Upper lobe of right lung (tissue), 1 donor: ENCODE results near the gene LTBP3. TPM values are rescaled to one million over a fixed set of nuclear protein-coding genes. Genes with fewer than 3 reads are reported as not detected.

Source experiments
- ATAC-seq: fragments of 200-7000 bp; cut with Tn5 transposase; one replicate; pipeline ENCODE4 v1.9.1; 2020; ENCODE audit warnings: mild to moderate bottlenecking, moderate library complexity
- DNase-seq: peaks from one replicate; pipeline ENCODE4 v3.0.0-alpha.2; 2020
- H3K27ac ChIP-seq: fragments of 200-600 bp; one replicate; pipeline ENCODE4 v1.8.0; 2022
- H3K27me3 ChIP-seq: fragments of 200-600 bp; one replicate; pipeline ENCODE4 v1.8.0; 2022; ENCODE audit warnings: mild to moderate bottlenecking
- H3K36me3 ChIP-seq: fragments of 200-600 bp; one replicate; pipeline ENCODE4 v1.8.0; 2022
- H3K4me1 ChIP-seq: fragments of 200-600 bp; one replicate; pipeline ENCODE4 v1.8.0; 2022
- H3K4me3 ChIP-seq: fragments of 200-600 bp; one replicate; pipeline ENCODE4 v1.8.0; 2022; ENCODE audit warnings: mild to moderate bottlenecking
- H3K9me3 ChIP-seq: fragments of 200-600 bp; one replicate; pipeline ENCODE4 v1.8.0; 2022
- intact Hi-C: fragments of 100-400 bp; cut with DNase I; formaldehyde crosslinking; loops from one replicate; pipeline ENCODE4 v1.11.0; 2022
- total RNA-seq: library from RNA; stranded (reverse); fragmentation: NEBNext Ultra II Directional; extraction: Animal tissue kit (Norgen Biotek cat#: 25700); gene quantifications from one replicate; pipeline ENCODE4 v1.2.1, GENCODE V29; 2021
- TF ChIP-seq, protein P1 (sequence below): fragments of 200-600 bp; IDR thresholded peaks from one replicate; pipeline ENCODE4 v1.8.0; 2022; ENCODE audit warnings: antibody characterized with exemption
- donor health status: DM: no; HTN: yes; CAD: no; lungs with severe emphysema.

The LTBP3 gene
- total RNA-seq, 1 donor from 2014 or later = 128 TPM

- ATAC-seq (no peak), DNase-seq (peak; percentile 64)
- Histone ChIP-seq H3K9me3 (no peaks in the 10 kb centered on the region), H3K4me3 (no peak overlapping the region), H3K4me1 (peaks cover 83% of the 10 kb centered on the region), H3K27me3 (no peaks in the 10 kb centered on the region), H3K27ac (peak overlapping the region; percentile 100), H3K36me3 (no peaks in the 10 kb centered on the region)
- TF ChIP-seq, protein P1, sequence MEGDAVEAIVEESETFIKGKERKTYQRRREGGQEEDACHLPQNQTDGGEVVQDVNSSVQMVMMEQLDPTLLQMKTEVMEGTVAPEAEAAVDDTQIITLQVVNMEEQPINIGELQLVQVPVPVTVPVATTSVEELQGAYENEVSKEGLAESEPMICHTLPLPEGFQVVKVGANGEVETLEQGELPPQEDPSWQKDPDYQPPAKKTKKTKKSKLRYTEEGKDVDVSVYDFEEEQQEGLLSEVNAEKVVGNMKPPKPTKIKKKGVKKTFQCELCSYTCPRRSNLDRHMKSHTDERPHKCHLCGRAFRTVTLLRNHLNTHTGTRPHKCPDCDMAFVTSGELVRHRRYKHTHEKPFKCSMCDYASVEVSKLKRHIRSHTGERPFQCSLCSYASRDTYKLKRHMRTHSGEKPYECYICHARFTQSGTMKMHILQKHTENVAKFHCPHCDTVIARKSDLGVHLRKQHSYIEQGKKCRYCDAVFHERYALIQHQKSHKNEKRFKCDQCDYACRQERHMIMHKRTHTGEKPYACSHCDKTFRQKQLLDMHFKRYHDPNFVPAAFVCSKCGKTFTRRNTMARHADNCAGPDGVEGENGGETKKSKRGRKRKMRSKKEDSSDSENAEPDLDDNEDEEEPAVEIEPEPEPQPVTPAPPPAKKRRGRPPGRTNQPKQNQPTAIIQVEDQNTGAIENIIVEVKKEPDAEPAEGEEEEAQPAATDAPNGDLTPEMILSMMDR = no peak
- intact Hi-C loops = no loop called here
Observed at GRCh38 chr11:65489035-65489705, 69.0 kb downstream of the LTBP3 start.

Other genes starting within 250 kb of the LTBP3 start
- 27.5 TPM for gene CDC42EP2, start 243.5 kb downstream of the LTBP3 start, total RNA-seq
- 53.7 TPM for gene DPF2, start 224.5 kb downstream of the LTBP3 start, total RNA-seq
- 0.43 TPM for gene TIGD3, start 203.6 kb downstream of the LTBP3 start, total RNA-seq
- 11.5 TPM for gene SLC25A45, start 175.7 kb downstream of the LTBP3 start, total RNA-seq
- gene FRMD8, start 171.7 kb downstream of the LTBP3 start, total RNA-seq = 37.1 TPM
- 1,120 TPM for gene NEAT1, start 135.6 kb downstream of the LTBP3 start, total RNA-seq
- gene MALAT1, start 59.3 kb downstream of the LTBP3 start, total RNA-seq = 11,917 TPM
- 74.4 TPM for gene SCYL1, start 33.3 kb downstream of the LTBP3 start, total RNA-seq
- 24.0 TPM for gene ZNRD2, start 12.1 kb upstream of the LTBP3 start, total RNA-seq
- gene FAM89B, start 14.2 kb upstream of the LTBP3 start, total RNA-seq = 44.1 TPM
- gene EHBP1L1, start 17.7 kb upstream of the LTBP3 start, total RNA-seq = 88.3 TPM
- gene KCNK7, start 37.4 kb upstream of the LTBP3 start, total RNA-seq = 1.3 TPM
- 106 TPM for gene MAP3K11, start 55.9 kb upstream of the LTBP3 start, total RNA-seq
- 34.0 TPM for gene PCNX3, start 57.4 kb upstream of the LTBP3 start, total RNA-seq
- gene SIPA1, start 79.7 kb upstream of the LTBP3 start, total RNA-seq = 86.5 TPM
- gene RELA, start 104.6 kb upstream of the LTBP3 start, total RNA-seq = 68.2 TPM
- 77.5 TPM for gene KAT5, start 153.9 kb upstream of the LTBP3 start, total RNA-seq
- gene RNASEH2C, start 162.4 kb upstream of the LTBP3 start, total RNA-seq = 42.5 TPM
- gene AP5B1, start 222.6 kb upstream of the LTBP3 start, total RNA-seq = 35.6 TPM
- 2.7 TPM for gene OVOL1, start 228.7 kb upstream of the LTBP3 start, total RNA-seq